Embryonic facial prominence (tissue), 1 donor: ENCODE measurements around the gene ANKRD60.

ENCODE experiments used
- DNase-seq: peaks from one replicate; pipeline ENCODE4 v3.0.0-alpha.2; 2016; ENCODE audit errors: extremely low spot score

ANKRD60 gene

GRCh38 chr20:58228484-58229197 lies at the start of gene ANKRD60:
ANKRD60 (minus strand) TSS chr20:58228653; CDS start chr20:58228653, 0 bp downstream.
- DNase-seq, result no peak

GRCh38 chr20:58277578-58278472 lies 49.4 kb upstream of the ANKRD60 start:
- DNase-seq, result no peak

GRCh38 chr20:58277107-58277506 lies 48.7 kb upstream of the ANKRD60 start:
- no peak for DNase-seq

- no peak for DNase-seq
Observed at GRCh38 chr20:58274384-58274783, 45.9 kb upstream of the ANKRD60 start.

- DNase-seq, result no peak
Observed at GRCh38 chr20:58271606-58272351, 43.3 kb upstream of the ANKRD60 start.

GRCh38 chr20:58268936-58269619 lies 40.6 kb upstream of the ANKRD60 start:
- no peak for DNase-seq

- no peak for DNase-seq
Observed at GRCh38 chr20:58268421-58268821, 40.0 kb upstream of the ANKRD60 start.

GRCh38 chr20:58267389-58268215 lies 39.1 kb upstream of the ANKRD60 start:
- no peak for DNase-seq

- DNase-seq, result no peak
Observed at GRCh38 chr20:58264271-58264670, 35.8 kb upstream of the ANKRD60 start.

- DNase-seq, result no peak
Observed at GRCh38 chr20:58261660-58262059, 33.2 kb upstream of the ANKRD60 start.

GRCh38 chr20:58260006-58260405 lies 31.6 kb upstream of the ANKRD60 start:
- no peak for DNase-seq

GRCh38 chr20:58256842-58257241 lies 28.4 kb upstream of the ANKRD60 start:
- no peak for DNase-seq

GRCh38 chr20:58256307-58256706 lies 27.9 kb upstream of the ANKRD60 start:
- DNase-seq, result no peak

- DNase-seq, result no peak
Observed at GRCh38 chr20:58254890-58255289, 26.4 kb upstream of the ANKRD60 start.

- DNase-seq, result no peak
Observed at GRCh38 chr20:58251979-58252591, 23.6 kb upstream of the ANKRD60 start.

GRCh38 chr20:58251348-58251978 lies 23.0 kb upstream of the ANKRD60 start:
- DNase-seq, result no peak

- DNase-seq, result no peak
Observed at GRCh38 chr20:58246346-58246745, 17.9 kb upstream of the ANKRD60 start.

GRCh38 chr20:58245931-58246330 lies 17.5 kb upstream of the ANKRD60 start:
- no peak for DNase-seq

- no peak for DNase-seq
Observed at GRCh38 chr20:58245181-58245891, 16.9 kb upstream of the ANKRD60 start.
